Endothelial cell (in vitro differentiated cells): ENCODE data around the gene KCND2. TPM values are rescaled to one million over a fixed set of nuclear protein-coding genes. Genes with fewer than 3 reads are reported as not detected.
"Not testable (repeated sequence)": the region's sequence is repeated elsewhere in the genome, so short reads cannot be mapped to it uniquely, and the experiment has no call there.

Experiments
- DNase-seq: peaks from one replicate; pipeline ENCODE4 v3.0.0; 2021; ENCODE audit warnings: low spot score
- H3K27ac Mint-ChIP-seq: one replicate; pipeline ENCODE4 v1.8.0; 2021; ENCODE audit warnings: mixed read lengths, inconsistent platforms; ENCODE audit not compliant: unreplicated experiment
- H3K27me3 Mint-ChIP-seq: one replicate; pipeline ENCODE4 v1.8.0; 2021; ENCODE audit warnings: mild to moderate bottlenecking, moderate library complexity, mixed read lengths, inconsistent platforms; ENCODE audit not compliant: unreplicated experiment
- H3K36me3 Mint-ChIP-seq: one replicate; pipeline ENCODE4 v1.8.0; 2021; ENCODE audit warnings: mild to moderate bottlenecking, low read depth, mixed read lengths, inconsistent platforms; ENCODE audit not compliant: unreplicated experiment
- H3K4me1 Mint-ChIP-seq: one replicate; pipeline ENCODE4 v1.8.0; 2021; ENCODE audit warnings: mild to moderate bottlenecking, mixed read lengths, inconsistent platforms; ENCODE audit not compliant: unreplicated experiment
- H3K4me3 Mint-ChIP-seq: one replicate; pipeline ENCODE4 v1.8.0; 2021; ENCODE audit warnings: mild to moderate bottlenecking, mixed read lengths, inconsistent platforms; ENCODE audit not compliant: unreplicated experiment
- H3K9me3 Mint-ChIP-seq: one replicate; pipeline ENCODE4 v1.8.0; 2021; ENCODE audit warnings: mixed read lengths, inconsistent platforms; ENCODE audit not compliant: unreplicated experiment
- total RNA-seq: library from RNA; stranded (reverse); fragmentation: NEBNext Ultra II Directional; extraction: Animal tissue kit (Norgen Biotek cat#: 25700); gene quantifications from one replicate; pipeline ENCODE4 v1.2.1, GENCODE V29; 2021; ENCODE audit not compliant: unreplicated experiment
- TF ChIP-seq, protein P1 (sequence below): fragments of 200-600 bp; sonication (generic); IDR thresholded peaks from one replicate; pipeline ENCODE4 v1.5.0; 2021; ENCODE audit warnings: antibody characterized with exemption; ENCODE audit not compliant: unreplicated experiment

Gene KCND2
- total RNA-seq, 1 donor from 2014 or later, result 0.28 TPM

DNA sequence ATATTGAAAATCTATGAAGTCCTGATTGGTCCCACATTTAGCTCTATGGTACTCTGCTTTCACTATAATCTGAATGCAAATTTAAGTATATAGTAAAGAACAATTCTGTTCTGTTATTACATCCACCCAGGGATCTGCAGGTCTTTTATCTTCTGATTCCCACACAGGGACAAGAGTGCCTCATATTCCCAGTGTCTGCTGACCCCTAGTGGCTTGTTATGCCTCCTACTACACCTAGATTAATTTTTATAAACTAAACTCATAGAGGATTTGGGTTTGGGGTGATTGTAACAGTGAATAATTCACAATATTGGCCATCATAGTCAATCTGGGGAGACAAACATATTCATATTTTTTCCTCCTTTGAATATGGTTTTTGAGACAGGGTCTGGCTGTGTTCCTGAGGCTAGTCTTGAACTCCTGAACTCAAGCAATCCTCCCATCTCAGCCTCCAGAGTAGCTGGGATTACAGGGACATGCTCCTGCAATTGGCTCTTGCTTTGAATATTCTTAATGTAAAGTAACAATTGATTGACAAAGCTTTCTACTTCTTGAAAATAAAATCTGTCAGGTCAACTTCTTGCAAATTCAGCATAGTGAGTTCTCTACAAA is 282.1 kb downstream of the KCND2 start:
- Mint-ChIP-seq H3K36me3 (no peaks in the 10 kb centered on the region), H3K27me3 (no peaks in the 10 kb centered on the region), H3K27ac (no peak overlapping the region), H3K9me3 (no peaks in the 10 kb centered on the region), H3K4me3 (no peak overlapping the region), H3K4me1 (no peaks in the 10 kb centered on the region)
- DNase-seq, result peak; percentile 61
- TF ChIP-seq, protein P1, sequence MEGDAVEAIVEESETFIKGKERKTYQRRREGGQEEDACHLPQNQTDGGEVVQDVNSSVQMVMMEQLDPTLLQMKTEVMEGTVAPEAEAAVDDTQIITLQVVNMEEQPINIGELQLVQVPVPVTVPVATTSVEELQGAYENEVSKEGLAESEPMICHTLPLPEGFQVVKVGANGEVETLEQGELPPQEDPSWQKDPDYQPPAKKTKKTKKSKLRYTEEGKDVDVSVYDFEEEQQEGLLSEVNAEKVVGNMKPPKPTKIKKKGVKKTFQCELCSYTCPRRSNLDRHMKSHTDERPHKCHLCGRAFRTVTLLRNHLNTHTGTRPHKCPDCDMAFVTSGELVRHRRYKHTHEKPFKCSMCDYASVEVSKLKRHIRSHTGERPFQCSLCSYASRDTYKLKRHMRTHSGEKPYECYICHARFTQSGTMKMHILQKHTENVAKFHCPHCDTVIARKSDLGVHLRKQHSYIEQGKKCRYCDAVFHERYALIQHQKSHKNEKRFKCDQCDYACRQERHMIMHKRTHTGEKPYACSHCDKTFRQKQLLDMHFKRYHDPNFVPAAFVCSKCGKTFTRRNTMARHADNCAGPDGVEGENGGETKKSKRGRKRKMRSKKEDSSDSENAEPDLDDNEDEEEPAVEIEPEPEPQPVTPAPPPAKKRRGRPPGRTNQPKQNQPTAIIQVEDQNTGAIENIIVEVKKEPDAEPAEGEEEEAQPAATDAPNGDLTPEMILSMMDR, result peak; percentile 69

DNA sequence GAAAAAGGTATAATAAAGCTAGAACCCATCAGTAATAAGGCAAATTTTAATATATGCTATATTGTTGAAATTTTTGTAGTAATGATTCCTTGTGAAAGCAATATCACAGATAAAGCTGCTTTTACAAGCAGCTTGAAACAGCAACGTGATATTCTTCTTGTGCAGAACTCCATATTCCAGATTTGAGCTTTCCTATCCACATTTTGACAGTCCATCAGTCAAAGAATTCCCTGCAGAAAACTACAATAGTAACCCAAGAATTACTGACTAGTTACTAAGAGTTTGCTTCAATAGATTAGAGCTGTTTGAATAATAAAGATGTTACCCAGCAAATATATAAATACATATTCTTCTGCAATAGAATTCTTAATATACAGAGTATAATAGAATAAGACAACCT is 291.2 kb downstream of the KCND2 start:
- Mint-ChIP-seq H3K9me3 (no peaks in the 10 kb centered on the region), H3K4me3 (no peak overlapping the region), H3K27me3 (no peaks in the 10 kb centered on the region), H3K4me1 (no peaks in the 10 kb centered on the region), H3K27ac (no peak overlapping the region), H3K36me3 (no peaks in the 10 kb centered on the region)
- no peak for DNase-seq
- TF ChIP-seq, protein P1, result no peak

DNA sequence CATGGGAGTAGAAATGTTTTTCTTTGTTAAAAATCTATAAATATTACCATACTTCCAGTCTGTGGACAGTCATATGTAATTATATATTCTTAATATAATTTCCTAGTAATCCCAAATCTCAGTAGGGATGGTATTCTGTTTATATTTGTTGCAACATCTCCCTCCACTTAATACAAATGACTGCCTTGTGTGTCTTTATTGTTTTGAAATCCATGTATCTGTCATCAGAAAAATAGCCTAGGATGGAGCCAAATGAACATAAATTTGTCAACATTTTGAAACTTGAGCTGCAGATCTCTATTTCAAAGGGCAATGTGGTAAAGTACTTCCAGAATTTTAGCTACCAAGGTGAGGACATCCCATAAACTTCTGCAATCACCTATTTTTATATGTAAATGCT is 294.2 kb downstream of the KCND2 start:
- Mint-ChIP-seq H3K36me3 (no peaks in the 10 kb centered on the region), H3K9me3 (no peaks in the 10 kb centered on the region), H3K4me3 (no peak overlapping the region), H3K27ac (no peak overlapping the region), H3K27me3 (no peaks in the 10 kb centered on the region), H3K4me1 (no peaks in the 10 kb centered on the region)
- TF ChIP-seq, protein P1, result no peak
- DNase-seq, result no peak

DNA sequence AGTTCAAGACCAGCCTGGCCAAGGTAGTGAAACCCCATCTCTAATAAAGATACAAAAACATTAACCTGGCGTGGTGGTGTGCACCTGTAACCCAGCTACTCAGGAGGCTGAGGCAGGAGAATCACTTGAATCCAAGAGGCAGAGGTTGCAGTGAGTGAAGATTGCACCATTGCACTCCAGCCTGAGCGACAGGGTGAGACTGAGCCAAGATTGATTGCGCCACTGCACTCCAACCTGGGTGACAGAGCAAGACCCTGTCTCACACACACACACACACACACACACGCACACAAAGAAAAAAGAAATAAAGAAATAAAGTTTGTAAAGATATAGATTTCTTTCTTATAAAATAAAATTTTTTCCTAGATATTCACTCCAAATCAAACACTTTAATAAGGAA is 305.7 kb downstream of the KCND2 start:
- not testable (repeated sequence) for DNase-seq, H3K27ac Mint-ChIP-seq, H3K4me3 Mint-ChIP-seq, H3K27me3 Mint-ChIP-seq, H3K9me3 Mint-ChIP-seq, H3K4me1 Mint-ChIP-seq, H3K36me3 Mint-ChIP-seq

DNA sequence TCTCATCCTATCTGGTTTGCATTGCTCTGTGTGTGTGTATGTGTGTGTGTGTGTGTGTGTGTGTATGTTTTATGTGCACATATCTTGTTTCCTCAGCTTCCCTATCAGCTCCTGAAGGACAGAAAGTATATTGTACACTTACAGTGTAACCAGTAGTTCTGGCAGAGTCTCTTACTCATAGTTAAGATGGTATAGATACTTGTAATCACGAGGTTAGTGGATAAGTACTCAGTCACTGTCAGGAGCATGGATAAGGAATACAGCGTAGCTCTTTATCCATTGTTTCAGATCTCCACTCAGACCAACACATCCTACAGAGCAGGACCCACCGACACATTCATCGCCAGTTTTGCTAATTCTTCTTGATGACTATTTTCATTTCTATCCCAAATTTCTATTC is 309.9 kb downstream of the KCND2 start:
- H3K27ac Mint-ChIP-seq, result no peak overlapping the region
- no peaks in the 10 kb centered on the region for H3K36me3 Mint-ChIP-seq
- peaks cover 4% of the 10 kb centered on the region for H3K4me1 Mint-ChIP-seq
- no peak for DNase-seq
- no peaks in the 10 kb centered on the region for H3K27me3 Mint-ChIP-seq
- no peak overlapping the region for H3K4me3 Mint-ChIP-seq
- H3K9me3 Mint-ChIP-seq, result no peaks in the 10 kb centered on the region
- TF ChIP-seq, protein P1, result no peak
